Adrenal gland (tissue), 5 donors: ENCODE measurements around the gene PTPRD.

Source experiments
- CTCF ChIP-seq, 6 experiments: fragments of 450-650 bp in 4 of 6; fragments of 200-600 bp in 2 of 6; sonication (generic) in 1 of 6; IDR thresholded peaks; 1 replicate in 5 of 6; 2 replicates in 1 of 6; pipeline versions ENCODE4 v1.5.1 to v1.8.0; 2016 to 2021; ENCODE audit warnings: antibody characterized with exemption in 6 of 6, mild to moderate bottlenecking in 2 of 6, moderate library complexity in 1 of 6
- POLR2A ChIP-seq, 2 donors: fragments of 450-650 bp; IDR thresholded peaks; one replicate each; pipeline ENCODE4 v1.6.1; 2017; ENCODE audit warnings: antibody characterized with exemption in 2 of 2, mild to moderate bottlenecking in 2 of 2, moderate library complexity in 1 of 2
- donor health status: DM: no; HTN: no; CAD: no.

GRCh38 chr9:8715788-8716187 lies 1897.0 kb downstream of the PTPRD start:
- TF ChIP-seq CTCF (IDR thresholded peaks at IDR 0.05) (no peak), POLR2A (IDR thresholded peaks at IDR 0.05) (no peak)
